Heart right ventricle (tissue), 16 donors: Measurements from ENCODE around the gene GGT6. TPM values are rescaled to one million over a fixed set of nuclear protein-coding genes. Genes with fewer than 3 reads are reported as not detected.

Experiments
- ATAC-seq, 8 donors: fragments of 200-7000 bp; cut with Tn5 transposase; one replicate each; pipeline ENCODE4 v1.9.1; 2020; ENCODE audit warnings: mild to moderate bottlenecking in 8 of 8, moderate library complexity in 8 of 8, moderate number of reproducible peaks in 1 of 8
- DNase-seq, 2 donors: peaks; one replicate each; pipeline ENCODE4 v3.0.0-alpha.2; 2020
- H3K27ac ChIP-seq, 10 donors: fragments of 200-600 bp; sonication (generic) in 2 of 10; one replicate each; pipeline versions ENCODE4 v1.5.0 to v1.8.0; 2020 to 2022; ENCODE audit warnings: mild to moderate bottlenecking in 3 of 10
- H3K27me3 ChIP-seq, 7 donors: fragments of 200-600 bp; one replicate each; pipeline ENCODE4 v1.8.0; 2021 to 2022; ENCODE audit warnings: mild to moderate bottlenecking in 2 of 7
- H3K36me3 ChIP-seq, 9 donors: fragments of 200-600 bp; sonication (generic) in 1 of 9; one replicate each; pipeline versions ENCODE4 v1.5.0 to v1.8.0; 2020 to 2022; ENCODE audit warnings: mild to moderate bottlenecking in 2 of 9
- H3K4me1 ChIP-seq, 9 donors: fragments of 200-600 bp; sonication (generic) in 1 of 9; one replicate each; pipeline versions ENCODE4 v1.5.0 to v1.8.0; 2020 to 2022; ENCODE audit warnings: mild to moderate bottlenecking in 4 of 9
- H3K4me3 ChIP-seq, 10 donors: fragments of 200-600 bp; sonication (generic) in 2 of 10; one replicate each; pipeline versions ENCODE4 v1.5.0 to v1.8.0; 2020 to 2022; ENCODE audit warnings: mild to moderate bottlenecking in 7 of 10, moderate library complexity in 2 of 10
- H3K9me3 ChIP-seq, 11 donors: fragments of 200-600 bp in 10 of 11; sonication (generic) in 2 of 11; one replicate each; pipeline versions ENCODE4 v1.5.0 to v1.8.0; 2013 to 2022; ENCODE audit warnings: mild to moderate bottlenecking in 2 of 11, control low read depth in 1 of 11, moderate library complexity in 1 of 11
- CTCF ChIP-seq, 9 donors: fragments of 200-600 bp; sonication (generic) in 2 of 9; IDR thresholded peaks; one replicate each; pipeline versions ENCODE4 v1.5.0 to v1.8.0; 2021 to 2022; ENCODE audit warnings: antibody characterized with exemption in 9 of 9, mild to moderate bottlenecking in 5 of 9, moderate library complexity in 1 of 9
- WGBS, 2 donors: extraction: QIAGEN DNeasy Blood & Tissue Kit; methylation state at CpG; one replicate each; pipeline ENCODE4 v1.1.7; 2013; ENCODE audit warnings: inconsistent platforms in 1 of 2; 5-methylcytosine and 5-hydroxymethylcytosine counted together
- intact Hi-C, 10 donors: fragments of 100-400 bp; cut with DNase I; formaldehyde crosslinking; loops; one replicate each; pipeline versions ENCODE4 v1.11.1 to v1.14.2; 2022
- polyA plus RNA-seq, 2 donors: library from polyadenylated mRNA; stranded (reverse); fragments of 200-250 nt; gene quantifications; one replicate each; pipeline ENCODE4 v1.2.3, GENCODE V29; 2013
- total RNA-seq, 10 donors: library from RNA; stranded (reverse); fragmentation: NEBNext Ultra II Directional in 3 of 10; extraction: Animal tissue kit (Norgen Biotek cat#: 25700) in 3 of 10; gene quantifications; one replicate each; pipeline versions ENCODE4 v1.2.1 to v1.2.4, GENCODE V29; 2021 to 2023
- donor health status: Arrhythmogenic right ventricular cardiomyopathy.
- donor health status: ischemic (EF 13 %, LVEDD 7.1; RV severe dilation, severe dysfunction).
- donor health status: healthy with polysubstance abuse.
- donor health status: DM: no; HTN: yes; CAD: no.
- donor health status: DM: no; HTN: no; CAD: no.
- donor health status: ischemic (EF 25% LVEDD 6.9; RV normal size, moderate dysfunction).
- donor health status: ischemic (EF 25% LVEDD 5.7; RV mildly dilated, moderate dysfunction).
- donor health status: healthy.
- donor health status: DM: yes; HTN: yes; CAD: no.
- donor health status: Ischemic cardiomyopathy.
- donor health status: ischemic (EF 35%, LVEDD 5.7; RV mildly dilated, moderate dysfunction).
- donor health status: nonischemic (EF 11% LVEDD 7.7; RV severe dilation, severe dysfunction).
- donor health status: DM: yes; HTN: yes; CAD: no.
- donor health status: PGD.
- donor health status: ischemic (EF 29% LVEDD 5.4; RV normal size, mild dysfunction).
- donor health status: nonischemic (EF 23%, LVEDD 6.1; RV moderate dilation, normal function).

Gene GGT6
- total and polyA plus RNA-seq, 12 donors: 0.03 to 0.19 (median 0.12) TPM; not detected in 6

GRCh38 chr17:4514779-4515178 is 45.6 kb downstream of the GGT6 start:
- DNase-seq (no peak), ATAC-seq (no peak)
- Histone ChIP-seq H3K27ac (no peak overlapping the region), H3K9me3 (peaks cover 0 to 3% (median 0%) of the 10 kb centered on the region in 11 donors), H3K4me3 (no peak overlapping the region), H3K4me1 (peaks cover 15 to 55% (median 40%) of the 10 kb centered on the region in 9 donors), H3K36me3 (no peaks in the 10 kb centered on the region), H3K27me3 (no peaks in the 10 kb centered on the region)
- 89 to 93% methylated on average over 11 of the region's 11 CpGs for WGBS, 2 donors
- TF ChIP-seq CTCF (IDR thresholded peaks at IDR 0.05): no peak
- intact Hi-C loops: no loop called here

- no peak for TF ChIP-seq CTCF (IDR thresholded peaks at IDR 0.05)
- H3K36me3 ChIP-seq: no peaks in the 10 kb centered on the region
- H3K4me3 ChIP-seq: no peak overlapping the region
- ATAC-seq (no peak), DNase-seq (no peak)
- 84 to 86% methylated on average over 7 of the region's 7 CpGs for WGBS, 2 donors
- H3K27me3 ChIP-seq: no peaks in the 10 kb centered on the region
- H3K4me1 ChIP-seq: peaks cover 14 to 55% (median 41%) of the 10 kb centered on the region in 9 donors
- peaks cover 0 to 3% (median 0%) of the 10 kb centered on the region in 11 donors for H3K9me3 ChIP-seq
- peak overlapping the region in 2 of 10 donors; percentile 4 to 34 for H3K27ac ChIP-seq
- intact Hi-C loops: no loop called here
Observed at GRCh38 chr17:4514206-4514605, 46.2 kb downstream of the GGT6 start.

GRCh38 chr17:4513113-4514032 is 47.0 kb downstream of the GGT6 start:
- 84 to 85% methylated on average over 24 of the region's 24 CpGs for WGBS, 2 donors
- Histone ChIP-seq H3K27me3 (no peaks in the 10 kb centered on the region), H3K4me1 (peaks cover 15 to 55% (median 41%) of the 10 kb centered on the region in 9 donors), H3K27ac (no peak overlapping the region), H3K36me3 (no peaks in the 10 kb centered on the region), H3K9me3 (peaks cover 0 to 3% (median 0%) of the 10 kb centered on the region in 11 donors), H3K4me3 (no peak overlapping the region)
- DNase-seq: no peak
- intact Hi-C loops: no loop called here
- TF ChIP-seq CTCF (IDR thresholded peaks at IDR 0.05): peak in 1 of 9 donors; percentile 13
- ATAC-seq: no peak

- intact Hi-C loops: no loop called here
- peaks cover 15 to 64% (median 47%) of the 10 kb centered on the region in 9 donors for H3K4me1 ChIP-seq
- ATAC-seq: no peak
- H3K27ac ChIP-seq: peak overlapping the region in 6 of 10 donors; percentile 34 to 87 (median 59)
- DNase-seq: no peak
- H3K27me3 ChIP-seq: no peaks in the 10 kb centered on the region
- no peak overlapping the region for H3K4me3 ChIP-seq
- TF ChIP-seq CTCF (IDR thresholded peaks at IDR 0.05): no peak
- H3K36me3 ChIP-seq: no peaks in the 10 kb centered on the region
- no peaks in the 10 kb centered on the region for H3K9me3 ChIP-seq
- WGBS, 2 donors: 87 to 91% methylated on average over 31 of the region's 31 CpGs
Observed at GRCh38 chr17:4512156-4513112, 47.9 kb downstream of the GGT6 start.
